GM10248 (cell line): ENCODE data around the gene FANCD2OS.
"Not testable (repeated sequence)": the region's sequence is repeated elsewhere in the genome, so short reads cannot be mapped to it uniquely, and the experiment has no call there.

Source experiments
- CTCF ChIA-PET: fragments of 300-600 bp; sonication (Branson Sonifier 250); formaldehyde crosslinking; extraction: SDS; loops from one replicate; lab custom pipeline; 2021; ENCODE audit warnings: antibody characterized with exemption; lab: Yijun Ruan, JAX
- POLR2A ChIA-PET: fragments of 350-650 bp; sonication (Branson Sonifier 250); formaldehyde crosslinking; extraction: SDS; loops from one replicate; lab custom pipeline; 2020; ENCODE audit warnings: antibody characterized with exemption; lab: Yijun Ruan, JAX
- DNase-seq: peaks from one replicate; pipeline ENCODE4 v3.0.0; 2012; ENCODE audit errors: extremely low spot score
- TF ChIP-seq, protein P1 (sequence below): IDR thresholded peaks from 2 replicates; pipeline ENCODE4 v1.5.1; 2012; ENCODE audit warnings: mild to moderate bottlenecking, low read depth; ENCODE audit errors: extremely low read depth, missing control alignments, control extremely low read depth

FANCD2OS gene

DNA sequence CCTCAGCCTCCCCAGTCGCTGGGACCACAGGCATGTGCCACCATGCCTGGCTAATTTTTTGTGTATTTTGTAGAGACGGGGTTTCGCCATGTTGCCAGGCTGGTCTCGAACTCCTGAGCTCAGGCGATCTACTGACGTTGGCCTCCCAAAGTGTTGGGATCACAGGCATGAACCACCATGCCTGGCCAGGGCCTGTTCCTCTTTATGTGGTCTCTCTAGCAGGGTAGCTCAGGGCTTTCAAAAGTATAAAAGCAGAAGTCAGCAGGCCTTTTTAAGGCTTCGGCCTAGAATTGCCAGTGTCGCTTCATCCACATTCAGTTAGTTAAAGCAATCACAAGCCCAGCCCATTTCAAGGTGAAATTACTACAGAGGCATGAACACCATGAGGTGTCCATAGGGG, 41.2 kb upstream of the FANCD2OS start:
- ChIA-PET POLR2A (no interaction called here), CTCF (interaction anchor here (1.1 kb wide), 1 partner anchor 112 kb away, joined by 3 read pairs; no protein-coding TSS in a partner anchor)
- TF ChIP-seq, protein P1, sequence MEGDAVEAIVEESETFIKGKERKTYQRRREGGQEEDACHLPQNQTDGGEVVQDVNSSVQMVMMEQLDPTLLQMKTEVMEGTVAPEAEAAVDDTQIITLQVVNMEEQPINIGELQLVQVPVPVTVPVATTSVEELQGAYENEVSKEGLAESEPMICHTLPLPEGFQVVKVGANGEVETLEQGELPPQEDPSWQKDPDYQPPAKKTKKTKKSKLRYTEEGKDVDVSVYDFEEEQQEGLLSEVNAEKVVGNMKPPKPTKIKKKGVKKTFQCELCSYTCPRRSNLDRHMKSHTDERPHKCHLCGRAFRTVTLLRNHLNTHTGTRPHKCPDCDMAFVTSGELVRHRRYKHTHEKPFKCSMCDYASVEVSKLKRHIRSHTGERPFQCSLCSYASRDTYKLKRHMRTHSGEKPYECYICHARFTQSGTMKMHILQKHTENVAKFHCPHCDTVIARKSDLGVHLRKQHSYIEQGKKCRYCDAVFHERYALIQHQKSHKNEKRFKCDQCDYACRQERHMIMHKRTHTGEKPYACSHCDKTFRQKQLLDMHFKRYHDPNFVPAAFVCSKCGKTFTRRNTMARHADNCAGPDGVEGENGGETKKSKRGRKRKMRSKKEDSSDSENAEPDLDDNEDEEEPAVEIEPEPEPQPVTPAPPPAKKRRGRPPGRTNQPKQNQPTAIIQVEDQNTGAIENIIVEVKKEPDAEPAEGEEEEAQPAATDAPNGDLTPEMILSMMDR = no peak
- DNase-seq = no peak

DNA sequence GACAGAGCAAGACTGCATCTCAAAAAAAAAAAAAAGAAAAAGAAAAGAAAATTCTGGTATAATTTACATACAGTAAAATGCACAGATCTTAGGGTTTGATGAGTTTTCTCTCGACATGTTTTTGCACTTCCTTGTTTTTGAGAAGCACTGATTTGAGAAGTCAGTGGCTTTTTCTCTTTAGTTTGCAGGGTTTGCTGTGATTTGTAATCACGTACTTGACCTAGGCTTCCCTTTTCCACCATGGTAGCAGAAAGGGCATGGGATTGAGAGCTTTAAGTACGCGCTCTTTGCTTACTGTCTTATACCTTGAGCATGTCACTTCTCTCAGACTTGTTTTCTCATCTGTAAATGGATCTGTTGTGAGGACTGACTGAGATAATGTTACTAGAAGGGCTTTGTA, 37.6 kb upstream of the FANCD2OS start:
- CTCF ChIA-PET = interaction anchor here (1.0 to 1.4 kb wide), 2 partner anchors 18 to 47 kb away, joined by 3 to 4 read pairs; no protein-coding TSS in a partner anchor
- TF ChIP-seq, protein P1 = no peak
- POLR2A ChIA-PET = no interaction called here
- no peak for DNase-seq

DNA sequence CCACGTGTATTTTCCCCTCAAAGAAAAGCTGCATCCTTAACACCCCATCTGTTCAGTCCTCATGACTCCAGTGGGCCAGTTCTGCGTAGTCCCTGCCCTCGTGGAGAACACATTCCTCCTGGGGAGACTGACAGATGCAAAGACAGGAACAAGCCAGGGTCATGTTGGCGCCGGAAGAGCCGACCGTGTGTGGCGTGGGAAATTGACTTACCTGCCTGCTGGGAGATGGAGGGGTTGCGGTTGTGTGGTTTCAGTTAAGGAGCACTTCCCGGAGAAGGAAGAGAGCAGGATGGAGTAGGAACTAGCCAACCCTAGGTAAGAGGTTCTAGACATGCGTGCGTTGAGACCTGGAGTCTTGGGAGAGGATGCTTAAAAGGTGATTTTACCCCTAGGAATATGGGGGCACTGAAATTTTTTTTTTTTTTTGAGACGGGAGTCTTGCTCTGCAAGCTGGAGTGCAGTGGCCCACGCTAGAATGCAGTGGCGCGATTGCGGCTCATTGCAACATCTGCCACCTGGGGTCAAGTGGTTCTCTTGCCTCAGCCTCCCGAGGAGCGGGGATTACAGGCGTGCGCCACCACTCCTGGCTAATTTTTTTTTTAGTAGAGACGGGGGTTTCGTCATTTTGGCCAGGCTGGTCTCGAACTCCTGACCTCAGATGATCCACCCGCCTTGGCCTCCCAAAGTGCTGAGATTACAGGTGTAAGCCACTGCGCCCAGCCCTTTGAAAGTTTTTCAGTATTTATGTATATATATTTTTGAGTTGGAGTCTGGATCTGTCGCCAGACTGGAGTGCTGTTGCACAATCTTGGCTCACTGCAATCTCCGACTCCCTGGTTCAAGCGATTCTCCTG, 34.9 kb upstream of the FANCD2OS start:
- peak; percentile 30 for DNase-seq
- CTCF ChIA-PET = interaction anchor here (2.0 kb wide), 1 partner anchor 9 kb away, joined by 7 read pairs; no protein-coding TSS in a partner anchor

DNA sequence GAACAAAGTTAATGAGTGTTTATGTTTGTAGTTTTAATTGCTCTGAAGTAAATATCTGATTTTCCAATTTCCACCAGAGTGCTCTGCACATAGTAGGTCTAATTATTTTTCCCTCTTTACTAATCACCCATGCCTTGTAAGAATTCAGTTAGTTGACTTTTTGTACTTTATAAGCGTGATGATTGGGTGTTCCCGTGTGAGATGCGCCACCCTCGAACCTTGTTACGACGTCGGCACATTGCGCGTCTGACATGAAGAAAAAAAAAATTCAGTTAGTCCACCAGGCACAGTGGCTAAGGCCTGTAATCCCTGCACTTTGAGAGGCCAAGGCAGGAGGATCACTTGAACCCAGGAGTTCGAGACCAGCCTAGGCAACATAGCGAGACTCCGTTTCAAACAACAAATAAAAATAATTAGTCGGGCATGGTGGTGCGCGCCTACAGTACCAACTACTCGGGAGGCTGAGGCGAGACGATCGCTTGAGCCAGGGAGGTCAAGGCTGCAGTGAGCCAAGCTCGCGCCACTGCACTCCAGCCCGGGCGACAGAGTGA, 33.0 kb upstream of the FANCD2OS start:
- TF ChIP-seq, protein P1 = no peak
- no peak for DNase-seq
- ChIA-PET CTCF (interaction anchor here (1.0 to 2.0 kb wide), 4 partner anchors 11 to 208 kb away, joined by 4 to 7 read pairs (median 4); partner anchors contain the start of gene CRELD1), POLR2A (interaction anchor here (0.6 to 0.7 kb wide), 3 partner anchors 24 to 60 kb away, joined by 3 read pairs; no protein-coding TSS in a partner anchor)

More for the DNA sequence above, 34.9 kb upstream of the FANCD2OS start:
- TF ChIP-seq, protein P1 = no peak
- POLR2A ChIA-PET = no interaction called here

DNA sequence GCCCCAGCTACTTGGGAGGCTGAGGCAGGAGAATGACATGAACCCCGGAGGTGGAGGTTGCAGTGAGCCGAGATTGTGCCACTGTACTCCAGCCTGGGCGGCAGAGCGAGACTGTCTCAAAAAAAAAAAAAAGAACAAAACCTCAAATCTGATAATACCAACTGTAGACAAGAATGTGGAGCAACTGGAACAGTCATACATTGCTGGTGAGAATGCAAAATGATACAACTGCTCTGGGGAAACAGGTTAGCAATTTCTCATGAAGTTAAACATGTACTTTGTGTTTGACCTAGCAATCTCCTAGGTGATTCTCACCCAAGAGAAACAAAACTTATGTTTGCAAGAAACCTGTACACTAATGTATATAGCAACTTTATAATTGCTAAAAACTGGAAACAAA, 29.1 kb upstream of the FANCD2OS start:
- POLR2A ChIA-PET = no interaction called here
- CTCF ChIA-PET = no interaction called here
- DNase-seq = no peak
- TF ChIP-seq, protein P1 = no peak

DNA sequence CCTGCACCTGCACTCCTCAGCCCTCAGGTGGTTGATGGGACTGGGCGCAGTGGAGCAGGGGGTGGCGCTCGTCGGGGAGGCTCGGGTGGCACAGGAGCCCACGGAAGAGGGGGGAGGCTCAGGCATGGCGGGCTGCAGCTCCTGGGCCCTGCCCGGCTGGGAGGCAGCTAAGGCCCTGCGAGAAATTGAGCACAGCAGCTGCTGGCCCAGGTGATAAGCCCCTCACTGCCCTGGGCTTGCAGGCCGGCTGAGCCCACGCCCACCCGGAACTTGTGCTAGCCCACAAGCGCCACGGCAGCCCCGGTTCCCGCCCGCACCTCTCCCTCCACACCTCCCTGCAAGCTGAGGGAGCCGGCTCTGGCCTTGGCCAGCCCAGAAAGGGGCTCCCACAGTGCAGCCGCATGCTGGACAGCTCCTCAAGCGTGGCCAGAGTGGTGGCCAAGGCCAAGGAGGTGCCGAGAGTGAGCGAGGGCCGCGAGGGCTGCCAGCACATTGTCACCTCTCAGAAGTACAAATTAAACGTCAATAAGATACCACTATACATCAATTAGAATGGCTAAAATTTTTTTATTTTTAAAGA, 28.5 kb upstream of the FANCD2OS start:
- no peak for DNase-seq
- TF ChIP-seq, protein P1 = no peak
- ChIA-PET CTCF (interaction anchor here (1.6 kb wide), 2 partner anchors 21 to 41 kb away, joined by 3 to 5 read pairs; partner anchors contain the start of gene BRK1), POLR2A (interaction anchor here (0.6 kb wide), 1 partner anchor 22 kb away, joined by 7 read pairs; no protein-coding TSS in a partner anchor)

DNA sequence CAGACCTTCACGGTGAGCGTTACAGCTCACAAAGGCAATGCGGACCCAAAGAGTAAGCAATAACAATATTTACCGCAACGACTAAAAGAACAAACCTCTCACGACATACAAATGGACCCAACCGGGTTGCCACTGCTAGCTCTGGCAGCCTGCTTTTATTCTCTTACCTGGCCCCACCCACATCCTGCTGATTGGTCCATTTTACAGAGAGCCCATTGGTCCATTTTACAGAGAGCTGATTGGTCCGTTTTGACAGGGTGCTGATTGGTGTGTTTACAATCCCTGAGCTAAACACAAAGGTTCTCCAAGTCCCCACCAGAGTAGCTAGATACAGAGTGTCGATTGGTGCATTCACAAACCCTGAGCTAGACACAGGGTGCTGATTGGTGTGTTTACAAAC, 27.8 kb upstream of the FANCD2OS start:
- ChIA-PET CTCF (interaction anchor here (1.6 kb wide), 2 partner anchors 20 to 42 kb away, joined by 3 to 5 read pairs; partner anchors contain the start of gene BRK1), POLR2A (interaction anchor here (0.6 kb wide), 1 partner anchor 21 kb away, joined by 7 read pairs; no protein-coding TSS in a partner anchor)
- not testable (repeated sequence) for DNase-seq
